Adrenal gland (tissue), 12 donors: ENCODE measurements around the gene GALR3. TPM values are rescaled to one million over a fixed set of nuclear protein-coding genes. Genes with fewer than 3 reads are reported as not detected.

ENCODE experiments used
- DNase-seq, 7 donors: peaks; one replicate each; pipeline ENCODE4 v3.0.0-alpha.2; 2019 to 2020
- H3K27ac ChIP-seq, 5 donors: fragments of 200-600 bp; sonication (generic) in 4 of 5; 1 replicate in 3 of 5; 2 replicates in 2 of 5; pipeline versions ENCODE4 v1.5.1 to v1.8.0; 2016 to 2020; ENCODE audit warnings: mild to moderate bottlenecking in 1 of 5
- H3K27me3 ChIP-seq: fragments of 200-600 bp; 2 replicates; pipeline ENCODE4 v1.8.0; 2021
- H3K36me3 ChIP-seq, 2 donors: fragments of 200-600 bp; replicated peaks in 1 of 2; 1 replicate in 1 of 2; 2 replicates in 1 of 2; pipeline versions ENCODE4 v1.5.1 to v1.8.0; 2018 to 2022
- H3K4me1 ChIP-seq, 2 donors: fragments of 200-600 bp; replicated peaks in 1 of 2; 1 replicate in 1 of 2; 2 replicates in 1 of 2; pipeline versions ENCODE4 v1.5.1 to v1.8.0; 2018 to 2021
- H3K4me3 ChIP-seq, 4 donors: fragments of 200-600 bp; sonication (generic) in 3 of 4; one replicate each; pipeline ENCODE4 v1.5.1; 2016 to 2018
- H3K9me3 ChIP-seq, 3 donors: fragments of 200-600 bp; sonication (generic) in 1 of 3; replicated peaks in 1 of 3; 1 replicate in 2 of 3; 2 replicates in 1 of 3; pipeline versions ENCODE4 v1.5.1 to v1.8.0; 2016 to 2021
- CTCF ChIP-seq, 6 experiments: fragments of 450-650 bp in 4 of 6; fragments of 200-600 bp in 2 of 6; sonication (generic) in 1 of 6; IDR thresholded peaks; 1 replicate in 5 of 6; 2 replicates in 1 of 6; pipeline versions ENCODE4 v1.5.1 to v1.8.0; 2016 to 2021; ENCODE audit warnings: antibody characterized with exemption in 6 of 6, mild to moderate bottlenecking in 2 of 6, moderate library complexity in 1 of 6
- POLR2A ChIP-seq, 2 donors: fragments of 450-650 bp; IDR thresholded peaks; one replicate each; pipeline ENCODE4 v1.6.1; 2017; ENCODE audit warnings: antibody characterized with exemption in 2 of 2, mild to moderate bottlenecking in 2 of 2, moderate library complexity in 1 of 2
- WGBS, 4 donors: extraction: QIAGEN DNeasy Blood & Tissue Kit in 2 of 4; methylation state at CpG; one replicate each; pipeline versions ENCODE4 v1.1.5 to v1.1.7; 2013 to 2017; 5-methylcytosine and 5-hydroxymethylcytosine counted together
- intact Hi-C, 2 donors: fragments of 100-400 bp; cut with DNase I; formaldehyde crosslinking; loops; one replicate each; pipeline versions ENCODE4 v1.14.1 to v1.15.0; 2022 to 2023
- polyA plus RNA-seq, 3 donors: library from polyadenylated mRNA; stranded (reverse); fragments of 200-250 nt in 2 of 3; fragments of 350-450 nt in 1 of 3; fragmentation: Illumina TruSeq in 1 of 3; extraction: RNeasy Lipid Tissue Mini Kit (QIAGEN cat#74804) in 1 of 3; gene quantifications; one replicate each; pipeline ENCODE4 v1.2.3, GENCODE V29; 2013 to 2014
- total RNA-seq, 9 donors: library from RNA; depleted of rRNA in 4 of 9; stranded (reverse); fragments of >200 nt in 4 of 9; fragments of 120-200 nt in 1 of 9; fragmentation: NEBNext Ultra II Directional in 1 of 9; extraction: Animal tissue kit (Norgen Biotek cat#: 25700) in 1 of 9; gene quantifications; one replicate each; pipeline versions ENCODE4 v1.1.0 to v1.2.4, GENCODE V29; 2013 to 2023
- donor health status: healthy with polysubstance abuse.
- donor health status: Bipolar disorder and iron deficiency.
- donor health status: DM: yes; HTN: yes; CAD: no.
- donor health status: DM: no; HTN: no; CAD: no.
- donor health status: DM: no; HTN: no; CAD: no.
- donor health status: DM: yes; HTN: yes; CAD: no.

Gene GALR3
- total and polyA plus RNA-seq, 12 donors, result 0.19 to 0.33 TPM; not detected in 10

- Histone ChIP-seq H3K27me3 (no peaks in the 10 kb centered on the region), H3K4me3 (peak overlapping the region in 2 of 4 donors; percentile 38 to 60), H3K27ac (peak overlapping the region in 2 of 5 donors; percentile 49 to 74), H3K36me3 (no peaks in the 10 kb centered on the region), H3K4me1 (peaks cover 34 to 52% of the 10 kb centered on the region in 2 donors), H3K9me3 (no peaks in the 10 kb centered on the region)
- TF ChIP-seq CTCF (IDR thresholded peaks at IDR 0.05), result no peak
- TF ChIP-seq POLR2A (IDR thresholded peaks at IDR 0.05), result peak in 1 of 2 donors; percentile 11
- intact Hi-C loops, result no loop called here
- 4 to 8% (median 7%) methylated on average over 18 to 19 of the region's 19 CpGs for WGBS, 4 donors
- DNase-seq, result peak in 4 of 7 donors; percentile 41 to 73 (median 53)
Observed at GRCh38 chr22:37806409-37807333, 16.5 kb upstream of the GALR3 start.

GRCh38 chr22:37807410-37808293 lies 15.5 kb upstream of the GALR3 start, which contains the start of gene GCAT:
TSS of gene GCAT (plus strand) at chr22:37807934. CDS start at chr22:37807968, 34 bp downstream.
- no peaks in the 10 kb centered on the region for H3K9me3 ChIP-seq
- peak within 1 kb of the TSS in 4 of 5 donors; percentile 49 to 81 (median 64) for H3K27ac ChIP-seq
- H3K27me3 ChIP-seq, result no peaks in the 10 kb centered on the region
- TF ChIP-seq POLR2A (IDR thresholded peaks at IDR 0.05) (peak; percentile 44 to 85), CTCF (IDR thresholded peaks at IDR 0.05) (no peak)
- H3K4me3 ChIP-seq, result peak within 1 kb of the TSS in 2 of 4 donors; percentile 38 to 60
- H3K4me1 ChIP-seq, result peaks cover 33 to 47% of the 10 kb centered on the region in 2 donors
- H3K36me3 ChIP-seq, result no peaks in the 10 kb centered on the region
- peak; percentile 96 to 98 (median 96) for DNase-seq
- intact Hi-C loops, result no loop called here
- 0 to 1% (median 1%) methylated on average over 12 to 73 of the region's 73 CpGs for WGBS, 4 donors

GRCh38 chr22:37808294-37808657 lies 14.9 kb upstream of the GALR3 start:
- Histone ChIP-seq H3K4me3 (peak overlapping the region in 2 of 4 donors; percentile 38 to 60), H3K4me1 (peaks cover 29 to 41% of the 10 kb centered on the region in 2 donors)
- intact Hi-C loops, result no loop called here

More at GRCh38 chr22:37808294-37808657, 14.9 kb upstream of the GALR3 start:
- Histone ChIP-seq H3K9me3 (no peaks in the 10 kb centered on the region), H3K36me3 (no peaks in the 10 kb centered on the region), H3K27me3 (no peaks in the 10 kb centered on the region), H3K27ac (peak overlapping the region in 4 of 5 donors; percentile 49 to 81 (median 64))
- TF ChIP-seq CTCF (IDR thresholded peaks at IDR 0.05), result no peak
- peak in 1 of 2 donors; percentile 3 for TF ChIP-seq POLR2A (IDR thresholded peaks at IDR 0.05)
- DNase-seq, result peak in 1 of 7 donors; percentile 43
- WGBS, 4 donors, result 2 to 4% (median 4%) methylated on average over 7 to 8 of the region's 8 CpGs
